Measurements from ENCODE around the gene POC5.
"Not testable (repeated sequence)": the region's sequence is repeated elsewhere in the genome, so short reads cannot be mapped to it uniquely, and the experiment has no call there.

Gene POC5, protein sequence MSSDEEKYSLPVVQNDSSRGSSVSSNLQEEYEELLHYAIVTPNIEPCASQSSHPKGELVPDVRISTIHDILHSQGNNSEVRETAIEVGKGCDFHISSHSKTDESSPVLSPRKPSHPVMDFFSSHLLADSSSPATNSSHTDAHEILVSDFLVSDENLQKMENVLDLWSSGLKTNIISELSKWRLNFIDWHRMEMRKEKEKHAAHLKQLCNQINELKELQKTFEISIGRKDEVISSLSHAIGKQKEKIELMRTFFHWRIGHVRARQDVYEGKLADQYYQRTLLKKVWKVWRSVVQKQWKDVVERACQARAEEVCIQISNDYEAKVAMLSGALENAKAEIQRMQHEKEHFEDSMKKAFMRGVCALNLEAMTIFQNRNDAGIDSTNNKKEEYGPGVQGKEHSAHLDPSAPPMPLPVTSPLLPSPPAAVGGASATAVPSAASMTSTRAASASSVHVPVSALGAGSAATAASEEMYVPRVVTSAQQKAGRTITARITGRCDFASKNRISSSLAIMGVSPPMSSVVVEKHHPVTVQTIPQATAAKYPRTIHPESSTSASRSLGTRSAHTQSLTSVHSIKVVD

GRCh38 chr5:75717082-75717922 lies at the start of gene POC5:
Gene POC5 (minus strand): TSS chr5:75717437. CDS start chr5:75712937, 4,500 bp downstream.
- FAIRE-seq (peak; percentile 81), DNase-seq (ENCODE audit: low spot score) (peak; percentile 87)

DNA sequence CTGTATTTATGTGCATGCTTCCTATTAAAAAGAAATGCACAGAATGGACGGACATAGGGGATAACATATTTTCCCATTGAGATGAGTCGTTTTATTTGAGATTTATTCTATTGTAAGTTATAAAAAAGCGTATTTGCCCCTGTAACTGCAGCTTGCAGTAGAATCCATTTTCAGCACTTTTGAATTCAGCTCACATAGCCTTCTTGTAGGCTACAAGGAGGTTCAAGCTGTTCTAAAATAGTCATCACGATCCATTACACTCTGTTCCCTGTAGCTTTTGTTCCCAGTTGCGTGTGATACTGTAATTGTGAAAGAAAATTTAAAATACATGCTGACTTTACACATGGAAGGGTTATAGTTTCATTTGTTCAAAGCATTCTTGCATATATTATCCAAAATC lies 40.9 kb upstream of the POC5 start:
- DNase-seq (ENCODE audit: low spot score): no peak
- FAIRE-seq: no peak

GRCh38 chr5:75756981-75757380 lies 39.7 kb upstream of the POC5 start:
- FAIRE-seq (no peak), DNase-seq (ENCODE audit: low spot score) (no peak)

DNA sequence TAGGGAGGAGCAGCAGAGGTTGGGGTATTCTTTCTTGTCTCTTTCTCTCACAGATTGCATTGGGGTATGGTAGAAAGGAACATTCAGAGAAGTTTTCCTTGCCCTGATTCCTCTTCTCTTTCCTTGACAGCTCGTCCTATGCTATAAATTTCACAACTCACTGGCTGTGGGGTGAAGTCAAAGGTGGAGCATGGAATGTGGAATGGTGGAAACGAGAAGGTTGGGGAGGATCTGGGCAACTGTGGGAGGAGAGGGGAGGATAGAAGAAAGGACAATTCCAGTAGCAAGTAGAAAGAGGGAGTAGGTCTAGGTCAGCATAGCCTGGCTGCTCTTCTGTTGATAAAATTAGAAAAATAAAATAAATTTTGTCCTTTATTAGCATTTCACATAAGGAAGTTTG lies 39.0 kb upstream of the POC5 start:
- DNase-seq (ENCODE audit: low spot score): no peak
- FAIRE-seq: no peak

DNA sequence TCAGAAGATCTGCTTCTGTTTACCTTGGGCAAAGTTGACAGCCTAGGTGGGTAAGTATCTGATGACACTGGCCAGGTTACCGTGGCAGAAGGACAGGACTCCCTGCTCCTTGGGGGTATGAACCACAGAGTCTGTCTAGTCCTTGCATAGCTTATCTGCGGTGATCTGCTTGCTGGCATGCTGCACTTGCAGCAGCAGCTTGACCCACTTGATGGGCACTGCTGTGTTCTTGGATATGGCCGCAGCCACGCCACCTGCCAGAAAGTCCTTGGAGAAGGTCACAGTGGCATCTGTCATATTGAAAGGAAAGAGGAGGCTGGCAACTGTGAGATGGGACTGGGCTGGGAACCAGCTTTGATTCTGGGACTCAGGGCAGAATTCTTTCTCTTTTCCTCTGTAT lies 35.9 kb upstream of the POC5 start:
- no peak for DNase-seq (ENCODE audit: low spot score)
- FAIRE-seq: no peak

GRCh38 chr5:75744355-75744754 lies 27.1 kb upstream of the POC5 start:
- FAIRE-seq (no peak), DNase-seq (ENCODE audit: low spot score) (no peak)

DNA sequence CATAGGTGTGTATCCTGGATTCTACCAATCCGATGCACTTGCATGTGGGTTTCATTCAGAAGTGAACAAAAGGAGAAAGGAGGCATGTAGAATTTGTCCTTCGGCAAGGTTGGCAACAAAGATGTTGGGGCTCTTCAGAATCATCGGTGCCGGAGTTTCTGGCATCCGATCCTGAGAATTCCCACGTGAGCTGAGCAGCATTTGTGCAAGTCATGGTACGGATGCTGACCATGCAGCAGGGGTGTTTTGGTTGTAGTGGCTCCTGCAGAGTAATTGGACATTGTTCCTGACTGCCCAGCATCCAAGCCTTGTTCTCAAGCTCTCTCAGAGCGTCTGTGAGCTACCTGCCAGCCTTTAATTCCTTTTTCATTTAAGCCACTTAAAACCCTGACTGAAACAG lies 19.0 kb upstream of the POC5 start:
- FAIRE-seq: no peak

GRCh38 chr5:75734913-75735789 lies 17.9 kb upstream of the POC5 start:
- DNase-seq (ENCODE audit: low spot score): no peak
- FAIRE-seq: no peak

More for the DNA sequence above, 19.0 kb upstream of the POC5 start:
- no peak for DNase-seq (ENCODE audit: low spot score)

DNA sequence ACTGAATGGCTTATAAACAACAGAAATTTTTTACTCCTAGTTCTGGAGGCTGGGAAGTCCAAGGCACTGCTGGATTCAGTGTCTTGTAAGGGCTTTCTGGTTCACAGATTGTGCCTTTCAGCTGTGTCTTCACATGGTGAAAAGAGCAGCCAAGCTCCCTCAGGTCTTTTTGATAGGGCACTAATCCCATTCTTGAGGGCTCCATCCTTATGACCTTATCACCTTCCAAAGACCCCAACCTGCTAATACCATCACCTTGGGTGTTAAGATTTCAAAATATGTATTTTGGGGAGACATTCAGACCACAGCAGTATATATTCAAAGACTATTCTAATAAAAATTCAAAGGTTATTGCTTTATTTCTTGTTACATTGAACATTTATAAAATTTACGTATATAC lies 16.5 kb upstream of the POC5 start:
- FAIRE-seq (no peak), DNase-seq (ENCODE audit: low spot score) (no peak)

- not testable (repeated sequence) for DNase-seq (ENCODE audit: low spot score); FAIRE-seq
Measured at GRCh38 chr5:75731515-75731914, 14.3 kb upstream of the POC5 start.

GRCh38 chr5:75729321-75729720 lies 12.1 kb upstream of the POC5 start:
- FAIRE-seq (no peak), DNase-seq (ENCODE audit: low spot score) (no peak)

DNA sequence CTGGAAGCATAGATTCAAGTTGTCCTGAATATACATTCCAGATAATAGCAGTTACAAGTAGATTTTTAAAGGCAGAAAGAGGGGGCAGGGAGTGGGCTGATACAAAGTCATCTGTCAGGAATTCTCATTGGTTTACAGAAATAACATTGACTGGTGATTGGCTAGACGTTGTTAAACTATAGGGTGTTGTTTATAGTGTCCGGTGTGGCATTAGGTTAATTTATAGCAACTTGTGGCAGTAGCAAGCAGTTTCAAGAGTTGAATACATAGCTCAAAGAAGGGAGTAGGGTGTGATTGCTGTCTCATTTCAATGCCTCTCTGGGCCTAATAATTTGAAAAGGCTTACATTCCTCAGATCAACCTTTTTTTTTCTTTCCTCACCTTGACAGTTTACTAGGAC lies 10.7 kb upstream of the POC5 start:
- DNase-seq (ENCODE audit: low spot score) (no peak), FAIRE-seq (no peak)

DNA sequence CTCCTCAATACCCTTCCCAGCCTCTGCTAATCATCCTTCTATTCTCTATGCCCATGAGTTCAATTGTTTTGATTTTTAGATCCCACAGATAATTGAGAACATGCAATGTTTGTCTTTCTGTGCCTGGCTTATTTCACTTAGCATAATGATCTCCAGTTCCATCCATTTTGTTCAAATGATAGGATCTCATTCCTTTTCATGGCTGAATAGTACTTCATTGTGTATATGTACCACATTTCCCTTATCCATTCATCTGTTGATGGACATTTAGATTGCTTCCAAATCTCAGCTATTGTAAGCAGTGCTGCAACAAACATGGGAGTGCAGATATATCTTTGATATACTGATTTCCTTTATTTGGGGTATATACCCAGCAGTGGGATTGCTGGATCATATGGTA lies 9.0 kb upstream of the POC5 start:
- FAIRE-seq; DNase-seq (ENCODE audit: low spot score): not testable (repeated sequence)

- DNase-seq (ENCODE audit: low spot score) (no peak), FAIRE-seq (no peak)
Measured at GRCh38 chr5:75723378-75723777, 6.1 kb upstream of the POC5 start.

DNA sequence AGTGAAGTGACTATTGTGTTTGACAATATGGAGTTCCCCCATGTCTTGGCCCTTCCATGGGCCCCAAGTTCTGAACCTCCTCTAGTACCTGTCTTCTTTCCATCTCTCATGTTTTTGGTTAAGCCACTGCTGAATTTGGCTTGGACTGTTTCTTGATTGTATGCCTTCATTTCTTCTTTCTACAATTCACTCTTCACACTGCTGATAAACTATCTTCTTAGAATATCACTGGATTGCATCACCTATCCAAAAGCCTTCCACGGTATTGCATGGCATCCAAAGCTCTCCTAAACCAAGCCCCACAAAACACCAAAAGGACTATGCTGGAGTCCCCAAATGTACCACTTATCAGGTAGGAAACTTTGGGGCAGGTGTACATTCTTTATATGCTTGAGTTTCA lies 4.3 kb upstream of the POC5 start:
- DNase-seq (ENCODE audit: low spot score) (no peak), FAIRE-seq (no peak)

GRCh38 chr5:75720882-75721281 lies 3.6 kb upstream of the POC5 start:
- FAIRE-seq (no peak), DNase-seq (ENCODE audit: low spot score) (no peak)

DNA sequence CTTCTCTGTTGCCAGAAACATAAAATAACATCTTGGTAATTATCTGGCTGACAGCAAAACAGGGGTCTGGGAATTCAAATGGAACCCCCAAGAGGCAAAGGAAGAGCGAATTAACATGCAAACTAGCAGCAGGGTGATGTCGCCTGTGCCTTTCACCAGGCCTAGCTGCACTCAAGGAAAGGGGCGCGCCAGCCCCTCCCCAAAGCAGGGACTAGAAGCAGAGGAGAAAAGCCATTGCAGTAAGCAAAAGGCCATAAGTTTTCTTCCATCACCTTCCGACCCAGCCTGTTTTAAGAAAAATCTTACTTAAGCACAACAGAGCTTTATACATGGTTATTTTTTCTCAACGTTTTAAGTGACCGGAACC lies 539 bp downstream of the POC5 start:
- no peak for DNase-seq (ENCODE audit: low spot score)

GRCh38 chr5:75712091-75712490 lies 5.1 kb downstream of the POC5 start:
- FAIRE-seq (no peak), DNase-seq (ENCODE audit: low spot score) (no peak)

More for the DNA sequence above, 539 bp downstream of the POC5 start:
- no peak for FAIRE-seq

- DNase-seq (ENCODE audit: low spot score): no peak
- FAIRE-seq: no peak
Measured at GRCh38 chr5:75711151-75711550, 6.1 kb downstream of the POC5 start.

- FAIRE-seq (no peak), DNase-seq (ENCODE audit: low spot score) (no peak)
Measured at GRCh38 chr5:75710637-75711036, 6.6 kb downstream of the POC5 start.

- FAIRE-seq: peak; percentile 78
Measured at GRCh38 chr5:75707911-75708509, 9.2 kb downstream of the POC5 start.

More at GRCh38 chr5:75707911-75708509, 9.2 kb downstream of the POC5 start:
- DNase-seq (ENCODE audit: low spot score): peak; percentile 5
